ENCODE results near the gene BACE2. TPM values are rescaled to one million over a fixed set of nuclear protein-coding genes. Genes with fewer than 3 reads are reported as not detected.

Gene BACE2
- total RNA-seq, 1 experiment from 2014 or later = 40.8 TPM

- Histone ChIP-seq H3K4me1 (replicated peaks; ENCODE audit: insufficient read depth) (no peaks in the 10 kb centered on the region), H4K20me1 (ENCODE audit: insufficient read depth) (no peaks in the 10 kb centered on the region), H3F3A (ENCODE audit: insufficient read depth, low read depth) (no peaks in the 10 kb centered on the region), H3K36me3 (ENCODE audit: low read depth) (no peaks in the 10 kb centered on the region), H3K9me3 (ENCODE audit: insufficient read depth, low read depth) (no peaks in the 10 kb centered on the region), H2AFZ (no peak overlapping the region), H3K79me2 (ENCODE audit: low read depth) (no peaks in the 10 kb centered on the region), H3K9me2 (ENCODE audit: insufficient read depth) (no peaks in the 10 kb centered on the region), H3K27ac (no peak overlapping the region), H3K4me3 (no peak overlapping the region), H3K4me2 (no peak overlapping the region), H3K27me3 (ENCODE audit: insufficient read depth, low read depth) (no peaks in the 10 kb centered on the region)
- POLR2A ChIA-PET (ENCODE audit: unreplicated experiment) = no interaction called here
- DNase-seq = no peak
- CTCF ChIA-PET = no interaction called here
- intact Hi-C loops (cut with micrococcal nuclease; ENCODE audit: unreplicated experiment) = no loop called here
- no peak for TF ChIP-seq CTCF (conservative IDR thresholded peaks at IDR 0.05)
- no peak for TF ChIP-seq EZH2 (IDR thresholded peaks at IDR 0.05; ENCODE audit: low read depth)
- no TSS peak for BruUV-seq (replicated peaks)
Measured at GRCh38 chr21:41267346-41267745, 99.4 kb downstream of the BACE2 start.

- ChIA-PET CTCF (no interaction called here), POLR2A (ENCODE audit: unreplicated experiment) (no interaction called here)
- no peaks in the 10 kb centered on the region for H3K4me1 ChIP-seq (replicated peaks; ENCODE audit: insufficient read depth)
- H3K27ac ChIP-seq = no peak overlapping the region
- DNase-seq = no peak
- H3K4me3 ChIP-seq = no peak overlapping the region
- intact Hi-C loops (cut with micrococcal nuclease; ENCODE audit: unreplicated experiment) = no loop called here
- no peaks in the 10 kb centered on the region for H3K9me3 ChIP-seq (ENCODE audit: insufficient read depth, low read depth)
- H2AFZ ChIP-seq = no peak overlapping the region
- no peaks in the 10 kb centered on the region for H3K27me3 ChIP-seq (ENCODE audit: insufficient read depth, low read depth)
- H4K20me1 ChIP-seq (ENCODE audit: insufficient read depth) = no peaks in the 10 kb centered on the region
- H3K36me3 ChIP-seq (ENCODE audit: low read depth) = no peaks in the 10 kb centered on the region
- no peaks in the 10 kb centered on the region for H3K9me2 ChIP-seq (ENCODE audit: insufficient read depth)
- BruUV-seq (replicated peaks) = no TSS peak
- no peak for TF ChIP-seq CTCF (conservative IDR thresholded peaks at IDR 0.05)
- no peak for TF ChIP-seq EZH2 (IDR thresholded peaks at IDR 0.05; ENCODE audit: low read depth)
- H3K4me2 ChIP-seq = no peak overlapping the region
- H3F3A ChIP-seq (ENCODE audit: insufficient read depth, low read depth) = no peaks in the 10 kb centered on the region
- no peaks in the 10 kb centered on the region for H3K79me2 ChIP-seq (ENCODE audit: low read depth)
Measured at GRCh38 chr21:41269535-41269934, 101.6 kb downstream of the BACE2 start.

- no TSS peak for BruUV-seq (replicated peaks)
- Histone ChIP-seq H3K79me2 (ENCODE audit: low read depth) (no peaks in the 10 kb centered on the region), H3K9me2 (ENCODE audit: insufficient read depth) (no peaks in the 10 kb centered on the region), H3K4me3 (no peak overlapping the region), H4K20me1 (ENCODE audit: insufficient read depth) (no peaks in the 10 kb centered on the region), H3K27me3 (ENCODE audit: insufficient read depth, low read depth) (no peaks in the 10 kb centered on the region), H3K9me3 (ENCODE audit: insufficient read depth, low read depth) (no peaks in the 10 kb centered on the region), H3F3A (ENCODE audit: insufficient read depth, low read depth) (no peaks in the 10 kb centered on the region), H3K4me1 (replicated peaks; ENCODE audit: insufficient read depth) (no peaks in the 10 kb centered on the region), H3K4me2 (no peak overlapping the region), H2AFZ (no peak overlapping the region), H3K27ac (no peak overlapping the region), H3K36me3 (ENCODE audit: low read depth) (no peaks in the 10 kb centered on the region)
- POLR2A ChIA-PET (ENCODE audit: unreplicated experiment) = no interaction called here
- intact Hi-C loops (cut with micrococcal nuclease; ENCODE audit: unreplicated experiment) = no loop called here
- CTCF ChIA-PET = no interaction called here
- TF ChIP-seq EZH2 (IDR thresholded peaks at IDR 0.05; ENCODE audit: low read depth) (no peak), CTCF (conservative IDR thresholded peaks at IDR 0.05) (no peak)
- no peak for DNase-seq
Measured at GRCh38 chr21:41277196-41277595, 109.2 kb downstream of the BACE2 start.
